HEK293T (cell line): ENCODE measurements around the gene C8A.

Experiments used
- CTCF ChIA-PET: fragments of 350-600 bp; formaldehyde crosslinking; extraction: SDS; loops from one replicate; lab custom pipeline; 2021; ENCODE audit warnings: antibody characterized with exemption, inconsistent platforms; lab: Yijun Ruan, JAX
- POLR2A ChIA-PET: fragments of 350-600 bp; formaldehyde crosslinking; extraction: SDS; loops from one replicate; lab custom pipeline; 2020; ENCODE audit warnings: antibody characterized with exemption, inconsistent platforms; lab: Yijun Ruan, JAX
- DNase-seq: peaks from one replicate; pipeline ENCODE4 v3.0.0; 2012; ENCODE audit warnings: mixed read lengths; ENCODE audit errors: extremely low spot score
- ARNT ChIP-seq: fragments of 450-650 bp; IDR thresholded peaks from 2 replicates; pipeline ENCODE4 v1.6.1; 2017; ENCODE audit warnings: mild to moderate bottlenecking
- BHLHE40 ChIP-seq: fragments of 450-650 bp; IDR thresholded peaks from 2 replicates; pipeline ENCODE4 v1.6.1; 2016; ENCODE audit warnings: mild to moderate bottlenecking, moderate library complexity, borderline replicate concordance
- CTBP1 ChIP-seq: fragments of 450-650 bp; IDR thresholded peaks from 2 replicates; pipeline ENCODE4 v1.6.1; 2016; ENCODE audit warnings: borderline replicate concordance
- ELF4 ChIP-seq: fragments of 450-650 bp; IDR thresholded peaks from 2 replicates; pipeline ENCODE4 v1.6.1; 2017; ENCODE audit warnings: antibody characterized with exemption
- FOXA1 ChIP-seq: fragments of 450-650 bp; IDR thresholded peaks from 2 replicates; pipeline ENCODE4 v1.6.1; 2016; ENCODE audit warnings: mild to moderate bottlenecking
- FOXK2 ChIP-seq: fragments of 450-650 bp; IDR thresholded peaks from 2 replicates; pipeline ENCODE4 v1.6.1; 2016; ENCODE audit warnings: mild to moderate bottlenecking
- FOXM1 ChIP-seq: fragments of 450-650 bp; IDR thresholded peaks from 2 replicates; pipeline ENCODE4 v1.6.1; 2017; ENCODE audit warnings: mild to moderate bottlenecking, borderline replicate concordance
- HDGF ChIP-seq: fragments of 450-650 bp; IDR thresholded peaks from 2 replicates; pipeline ENCODE4 v1.6.1; 2017; ENCODE audit warnings: antibody characterized with exemption, borderline replicate concordance
- L3MBTL2 ChIP-seq: fragments of 450-650 bp; conservative IDR thresholded peaks from 2 replicates; pipeline ENCODE4 v1.6.1; 2016; ENCODE audit warnings: mild to moderate bottlenecking
- LEF1 ChIP-seq: fragments of 450-650 bp; IDR thresholded peaks from 2 replicates; pipeline ENCODE4 v1.6.1; 2017; ENCODE audit warnings: mild to moderate bottlenecking, borderline replicate concordance
- NFRKB ChIP-seq: fragments of 450-650 bp; IDR thresholded peaks from 2 replicates; pipeline ENCODE4 v1.6.1; 2016; ENCODE audit warnings: mild to moderate bottlenecking, moderate library complexity
- PKNOX1 ChIP-seq: fragments of 450-650 bp; IDR thresholded peaks from 2 replicates; pipeline ENCODE4 v1.6.1; 2016
- SP1 ChIP-seq: fragments of 450-650 bp; IDR thresholded peaks from 2 replicates; pipeline ENCODE4 v1.6.1; 2017
- SUZ12 ChIP-seq: fragments of 450-650 bp; IDR thresholded peaks from 2 replicates; pipeline ENCODE4 v1.6.1; 2016; ENCODE audit warnings: mild to moderate bottlenecking
- TARDBP ChIP-seq: fragments of 450-650 bp; IDR thresholded peaks from 2 replicates; pipeline ENCODE4 v1.6.1; 2016
- ZNF384 ChIP-seq: fragments of 450-650 bp; IDR thresholded peaks from 2 replicates; pipeline ENCODE4 v1.6.1; 2016

Gene C8A

GRCh38 chr1:56894014-56894413, 39.4 kb downstream of the C8A start:
- no peak for TF ChIP-seq BHLHE40
- no peak for TF ChIP-seq FOXA1
- TF ChIP-seq CTBP1, result no peak
- TF ChIP-seq ZNF384, result no peak
- TF ChIP-seq PKNOX1, result no peak
- no peak for TF ChIP-seq HDGF
- TF ChIP-seq TARDBP, result no peak
- TF ChIP-seq LEF1, result no peak
- TF ChIP-seq SUZ12, result no peak
- TF ChIP-seq SP1, result no peak
- TF ChIP-seq FOXM1, result no peak
- TF ChIP-seq ELF4, result no peak
- no peak for TF ChIP-seq FOXK2
- no peak for TF ChIP-seq NFRKB
- TF ChIP-seq ARNT, result no peak
- TF ChIP-seq L3MBTL2, result no peak
- DNase-seq, result no peak
- ChIA-PET POLR2A (no interaction called here), CTCF (no interaction called here)

- POLR2A ChIA-PET, result no interaction called here
- TF ChIP-seq HDGF, result no peak
- TF ChIP-seq CTBP1, result no peak
- TF ChIP-seq SUZ12, result no peak
- no peak for TF ChIP-seq ZNF384
- no peak for DNase-seq
- CTCF ChIA-PET, result no interaction called here
Measured at GRCh38 chr1:56897150-56898004, 42.8 kb downstream of the C8A start.

- CTCF ChIA-PET, result no interaction called here
- no peak for DNase-seq
- POLR2A ChIA-PET, result no interaction called here
Measured at GRCh38 chr1:56898005-56898373, 43.4 kb downstream of the C8A start.

GRCh38 chr1:56898879-56899278, 44.3 kb downstream of the C8A start:
- POLR2A ChIA-PET, result no interaction called here
- DNase-seq, result no peak
- CTCF ChIA-PET, result no interaction called here
- TF ChIP-seq NFRKB, result no peak
- TF ChIP-seq TARDBP, result no peak
- TF ChIP-seq FOXA1, result no peak

More at GRCh38 chr1:56898005-56898373, 43.4 kb downstream of the C8A start:
- no peak for TF ChIP-seq PKNOX1
- no peak for TF ChIP-seq BHLHE40
- TF ChIP-seq ARNT, result no peak
- no peak for TF ChIP-seq ZNF384
- no peak for TF ChIP-seq ELF4
- no peak for TF ChIP-seq TARDBP
- no peak for TF ChIP-seq FOXM1
- no peak for TF ChIP-seq FOXK2
- no peak for TF ChIP-seq HDGF

GRCh38 chr1:56901716-56902115, 47.1 kb downstream of the C8A start:
- no peak for DNase-seq
- ChIA-PET POLR2A (no interaction called here), CTCF (no interaction called here)
- TF ChIP-seq TARDBP, result no peak
- no peak for TF ChIP-seq CTBP1
- no peak for TF ChIP-seq NFRKB
- no peak for TF ChIP-seq LEF1
- no peak for TF ChIP-seq SP1
- no peak for TF ChIP-seq ZNF384

- ChIA-PET POLR2A (no interaction called here), CTCF (no interaction called here)
- DNase-seq, result no peak
- no peak for TF ChIP-seq SP1
- no peak for TF ChIP-seq PKNOX1
- TF ChIP-seq FOXM1, result no peak
- no peak for TF ChIP-seq TARDBP
- TF ChIP-seq ARNT, result no peak
- TF ChIP-seq NFRKB, result no peak
- no peak for TF ChIP-seq HDGF
- no peak for TF ChIP-seq CTBP1
- no peak for TF ChIP-seq FOXK2
- TF ChIP-seq FOXA1, result no peak
- no peak for TF ChIP-seq L3MBTL2
- no peak for TF ChIP-seq ELF4
- TF ChIP-seq SUZ12, result no peak
- no peak for TF ChIP-seq ZNF384
Measured at GRCh38 chr1:56903778-56904177, 49.2 kb downstream of the C8A start.
